Activated naive CD4-positive, alpha-beta T cell treated with anti-CD3 and anti-CD28 coated beads, Interleukin-2, amount 10 ng/mL, durations not matched to agents 7 days and 5 days (primary cell): Measurements from ENCODE around the gene GLIPR1L2.
"Not testable (repeated sequence)": the region's sequence is repeated elsewhere in the genome, so short reads cannot be mapped to it uniquely, and the experiment has no call there.

Experiments used
- CTCF ChIA-PET: fragments of 350-600 bp; sonication (Branson Sonifier 250); formaldehyde crosslinking; loops from one replicate; lab custom pipeline; 2021; ENCODE audit warnings: antibody characterized with exemption; lab: Charles Lee
- DNase-seq: peaks from one replicate; pipeline ENCODE4 v3.0.0-alpha.2; 2020
- H3K27ac Mint-ChIP-seq: one replicate; pipeline ENCODE4 v1.8.0; 2021; ENCODE audit warnings: mild to moderate bottlenecking, moderate library complexity, mixed read lengths
- H3K27me3 Mint-ChIP-seq: one replicate; pipeline ENCODE4 v1.8.0; 2021; ENCODE audit warnings: mild to moderate bottlenecking, mixed read lengths
- H3K36me3 Mint-ChIP-seq: one replicate; pipeline ENCODE4 v1.8.0; 2021; ENCODE audit warnings: mixed read lengths
- H3K4me1 Mint-ChIP-seq: one replicate; pipeline ENCODE4 v1.8.0; 2021; ENCODE audit warnings: mixed read lengths
- H3K4me3 Mint-ChIP-seq: one replicate; pipeline ENCODE4 v1.8.0; 2021; ENCODE audit warnings: mild to moderate bottlenecking, moderate library complexity, mixed read lengths
- H3K9me3 Mint-ChIP-seq: one replicate; pipeline ENCODE4 v1.8.0; 2021; ENCODE audit warnings: mixed read lengths

Gene GLIPR1L2

DNA sequence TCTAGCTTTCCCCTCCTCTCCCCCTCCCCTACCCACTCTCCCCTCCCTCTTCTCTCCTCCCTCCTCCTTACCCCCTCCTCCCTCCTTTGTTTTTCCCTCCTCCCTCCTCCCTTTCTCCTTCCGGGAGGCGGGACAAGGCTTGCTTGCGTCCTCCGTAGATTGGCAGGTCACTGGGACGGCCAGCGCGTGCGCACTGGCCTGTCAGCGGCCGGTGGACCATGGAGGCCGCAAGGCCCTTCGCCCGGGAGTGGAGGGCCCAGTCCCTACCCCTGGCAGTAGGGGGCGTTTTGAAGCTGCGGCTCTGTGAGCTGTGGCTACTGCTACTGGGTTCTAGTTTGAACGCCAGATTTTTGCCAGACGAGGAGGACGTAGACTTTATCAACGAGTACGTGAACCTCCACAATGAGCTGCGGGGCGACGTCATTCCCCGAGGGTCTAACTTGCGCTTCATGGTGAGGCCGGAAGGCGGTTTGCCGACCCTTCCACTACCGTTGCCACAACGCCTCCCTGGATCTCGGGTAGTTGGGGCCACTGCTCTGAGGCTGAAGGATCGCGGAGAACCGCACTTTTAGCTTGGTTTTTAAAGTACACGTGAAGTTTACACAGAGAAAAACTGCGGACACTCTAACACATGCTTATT, at the start of gene GLIPR1L2:
Gene GLIPR1L2, plus strand, starts transcription at position 191 of the 640 bp plus-strand sequence. Its CDS starts 28 bp downstream, at position 219.
- CTCF ChIA-PET = interaction anchor here (0.6 to 2.6 kb wide), 7 partner anchors 53 to 114 kb away, joined by 3 to 21 read pairs (median 6); partner anchors contain the start of genes GLIPR1 and GLIPR1L1
- peaks cover 38% of the 10 kb centered on the region for H3K4me1 Mint-ChIP-seq
- H3K36me3 Mint-ChIP-seq = no peaks in the 10 kb centered on the region

DNA sequence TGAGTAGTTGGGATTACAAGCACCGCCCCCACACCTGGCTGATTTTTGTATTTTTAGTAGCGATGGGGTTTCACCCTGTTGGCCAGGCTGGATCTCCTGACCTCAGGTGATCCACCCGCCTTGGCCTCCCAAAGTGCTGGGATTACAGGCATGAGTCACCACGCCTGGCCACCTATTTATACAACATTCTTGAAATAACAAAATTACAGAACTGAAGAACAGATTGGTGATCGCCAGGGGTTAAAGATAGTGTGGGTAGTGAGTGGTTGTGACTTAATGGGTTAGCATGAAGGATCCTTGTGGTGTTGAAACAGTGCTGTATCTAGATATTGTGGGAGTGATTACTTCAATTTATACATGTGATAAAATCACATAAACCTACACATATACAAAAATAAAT, 49.0 kb upstream of the GLIPR1L2 start:
- Mint-ChIP-seq H3K36me3 (no peaks in the 10 kb centered on the region), H3K4me3 (no peak overlapping the region), H3K9me3 (no peaks in the 10 kb centered on the region), H3K4me1 (peaks cover 14% of the 10 kb centered on the region), H3K27me3 (peaks cover 4% of the 10 kb centered on the region), H3K27ac (no peak overlapping the region)
- CTCF ChIA-PET = no interaction called here
- DNase-seq = no peak

More for the DNA sequence above, at the start of gene GLIPR1L2:
- no peaks in the 10 kb centered on the region for H3K9me3 Mint-ChIP-seq
- peak; percentile 89 for DNase-seq
- H3K27ac Mint-ChIP-seq = peak within 1 kb of the TSS; percentile 80
- peak within 1 kb of the TSS; percentile 85 for H3K4me3 Mint-ChIP-seq
- H3K27me3 Mint-ChIP-seq = no peaks in the 10 kb centered on the region

DNA sequence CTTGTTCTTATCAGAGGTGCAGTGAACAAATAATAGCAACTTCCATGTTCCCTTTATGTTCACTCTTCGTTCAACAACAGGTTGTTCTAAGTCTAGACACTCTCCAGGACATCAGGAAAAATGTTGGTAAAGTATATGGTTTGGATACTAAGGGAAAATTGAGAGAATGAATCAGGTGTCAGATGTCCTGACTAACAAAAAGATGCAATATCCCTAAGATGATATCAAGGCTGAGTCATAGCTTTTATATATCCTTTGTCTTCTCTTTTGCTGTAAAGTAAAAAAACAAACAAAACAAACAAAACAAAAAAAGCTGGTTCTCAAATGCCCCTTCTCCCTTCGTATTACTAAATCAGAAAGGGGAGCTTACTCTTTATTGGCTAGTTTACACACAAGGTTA, 45.4 kb upstream of the GLIPR1L2 start:
- DNase-seq = no peak
- no peaks in the 10 kb centered on the region for H3K9me3 Mint-ChIP-seq
- H3K27me3 Mint-ChIP-seq = peaks cover 10% of the 10 kb centered on the region
- no peaks in the 10 kb centered on the region for H3K36me3 Mint-ChIP-seq
- no peak overlapping the region for H3K27ac Mint-ChIP-seq
- H3K4me3 Mint-ChIP-seq = no peak overlapping the region
- H3K4me1 Mint-ChIP-seq = peaks cover 5% of the 10 kb centered on the region
- CTCF ChIA-PET = no interaction called here

DNA sequence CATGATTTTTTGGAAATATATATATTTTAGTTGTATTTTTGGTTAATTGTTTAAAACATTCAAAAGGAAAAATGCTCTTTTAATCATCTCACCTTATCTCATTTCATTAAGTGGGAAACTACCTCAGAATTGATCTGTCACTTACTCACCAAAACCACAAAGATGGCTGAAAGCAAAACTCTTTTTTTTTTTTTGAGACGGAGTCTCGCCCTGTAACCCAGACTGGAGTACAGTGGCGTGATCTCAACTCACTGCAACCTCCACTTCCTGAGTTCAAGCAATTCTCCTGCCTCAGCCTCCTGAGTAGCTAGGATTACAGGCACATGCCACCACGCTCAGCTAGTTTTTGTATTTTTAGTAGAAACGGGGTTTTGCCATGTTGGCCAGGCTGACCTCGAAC, 44.7 kb upstream of the GLIPR1L2 start:
- H3K27me3 Mint-ChIP-seq = peaks cover 10% of the 10 kb centered on the region
- H3K27ac Mint-ChIP-seq, H3K4me1 Mint-ChIP-seq, H3K9me3 Mint-ChIP-seq, DNase-seq, H3K36me3 Mint-ChIP-seq, H3K4me3 Mint-ChIP-seq: not testable (repeated sequence)
- CTCF ChIA-PET = interaction anchor here (1.0 kb wide), 1 partner anchor 12 kb away, joined by 3 read pairs; the partner anchor contains the start of gene GLIPR1L1

DNA sequence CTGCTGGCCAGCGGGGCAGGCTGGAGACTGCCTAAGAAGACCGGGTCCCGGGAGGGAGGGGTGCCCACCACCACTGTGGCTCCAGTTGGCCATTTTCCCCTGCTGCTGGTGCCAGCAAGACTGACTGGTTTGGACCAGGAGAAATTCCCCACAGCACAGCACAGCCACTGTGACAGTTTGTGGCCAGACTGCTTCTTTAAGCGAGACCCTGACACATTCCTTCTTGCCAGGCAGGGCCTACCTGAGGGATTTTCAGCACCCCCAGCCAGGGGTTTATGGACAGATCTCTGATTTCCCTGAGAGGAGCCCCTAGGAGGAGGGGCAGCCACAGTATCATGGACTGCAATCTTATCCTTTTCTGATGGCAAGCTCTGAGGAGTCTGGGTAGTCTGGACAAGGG, 40.9 kb upstream of the GLIPR1L2 start:
- no peak for DNase-seq
- peaks cover 9% of the 10 kb centered on the region for H3K4me1 Mint-ChIP-seq
- peaks cover 6% of the 10 kb centered on the region for H3K9me3 Mint-ChIP-seq
- no peaks in the 10 kb centered on the region for H3K36me3 Mint-ChIP-seq
- peaks cover 10% of the 10 kb centered on the region for H3K27me3 Mint-ChIP-seq
- no peak overlapping the region for H3K4me3 Mint-ChIP-seq
- H3K27ac Mint-ChIP-seq = no peak overlapping the region
- CTCF ChIA-PET = no interaction called here

DNA sequence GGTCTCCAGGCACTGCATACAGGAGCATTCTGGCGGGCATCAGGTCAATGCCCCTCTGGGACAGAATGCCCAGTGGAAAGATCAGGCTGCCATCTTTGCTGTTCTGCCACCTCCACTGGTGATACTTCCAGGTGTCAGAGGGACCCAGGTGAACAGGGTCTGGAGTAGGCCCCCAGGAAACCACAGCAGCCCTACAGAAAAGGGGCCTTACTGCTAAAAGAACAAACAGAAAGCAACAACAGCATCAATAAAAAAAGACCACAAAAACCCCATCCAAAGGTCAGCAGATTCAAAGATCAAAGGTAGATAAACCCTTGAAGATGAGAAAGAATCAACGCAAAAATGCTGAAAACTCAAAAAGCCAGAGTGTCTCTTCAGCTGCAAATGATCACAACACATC, 40.5 kb upstream of the GLIPR1L2 start:
- H3K9me3 Mint-ChIP-seq = peaks cover 10% of the 10 kb centered on the region
- no peak overlapping the region for H3K27ac Mint-ChIP-seq
- peaks cover 10% of the 10 kb centered on the region for H3K27me3 Mint-ChIP-seq
- peaks cover 9% of the 10 kb centered on the region for H3K4me1 Mint-ChIP-seq
- H3K36me3 Mint-ChIP-seq = no peaks in the 10 kb centered on the region
- no peak overlapping the region for H3K4me3 Mint-ChIP-seq
- DNase-seq = no peak
- CTCF ChIA-PET = interaction anchor here (0.6 kb wide), 1 partner anchor 439 kb away, joined by 3 read pairs; no protein-coding TSS in a partner anchor

DNA sequence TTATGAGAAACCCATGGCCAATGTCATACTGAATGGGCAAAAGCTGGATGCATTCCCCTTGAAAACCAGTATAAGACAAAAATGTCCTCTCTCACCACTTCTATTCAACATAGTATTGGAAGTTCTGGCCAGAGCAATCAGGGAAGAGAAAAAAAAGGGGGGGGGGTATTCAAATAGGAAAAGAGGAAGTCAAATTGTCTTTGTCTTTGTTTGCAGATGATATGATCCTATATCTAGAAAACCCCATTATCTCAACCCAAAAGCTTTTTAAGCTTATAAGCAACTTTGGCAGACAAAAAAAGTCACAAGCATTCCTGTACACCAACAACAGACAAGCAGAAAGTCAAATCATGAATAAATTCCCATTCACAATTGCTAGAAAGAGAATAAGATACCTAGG, 36.9 kb upstream of the GLIPR1L2 start:
- H3K9me3 Mint-ChIP-seq = peaks cover 10% of the 10 kb centered on the region
- peaks cover 6% of the 10 kb centered on the region for H3K27me3 Mint-ChIP-seq
- H3K4me1 Mint-ChIP-seq = peaks cover 6% of the 10 kb centered on the region
- DNase-seq = no peak
- no peak overlapping the region for H3K27ac Mint-ChIP-seq
- CTCF ChIA-PET = no interaction called here
- no peak overlapping the region for H3K4me3 Mint-ChIP-seq
- no peaks in the 10 kb centered on the region for H3K36me3 Mint-ChIP-seq

DNA sequence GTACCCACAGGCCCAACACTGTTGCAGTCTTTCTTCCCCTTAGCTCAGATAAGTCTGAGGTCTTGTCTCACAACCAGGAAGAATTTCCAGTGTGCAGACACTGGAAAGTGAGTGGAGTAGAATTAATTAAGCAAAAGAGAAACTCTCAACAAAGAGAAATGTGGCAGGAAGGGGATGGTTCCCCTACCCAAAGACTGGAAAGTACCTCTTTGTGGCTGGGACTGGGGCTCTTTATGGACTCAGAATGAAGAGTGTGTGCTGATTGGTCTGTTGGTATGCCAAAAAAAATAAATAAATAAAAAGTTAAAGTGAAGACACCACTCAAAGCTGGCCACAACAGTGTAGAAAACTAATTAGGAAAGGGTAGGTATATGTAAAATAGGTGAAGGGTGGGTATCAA, 30.0 kb upstream of the GLIPR1L2 start:
- no peak overlapping the region for H3K27ac Mint-ChIP-seq
- CTCF ChIA-PET = interaction anchor here (1.2 kb wide), 1 partner anchor 27 kb away, joined by 3 read pairs; the partner anchor contains the start of gene GLIPR1L1
- H3K4me1 Mint-ChIP-seq = no peaks in the 10 kb centered on the region
- H3K36me3 Mint-ChIP-seq = no peaks in the 10 kb centered on the region
- DNase-seq = no peak
- H3K27me3 Mint-ChIP-seq = no peaks in the 10 kb centered on the region
- H3K4me3 Mint-ChIP-seq = no peak overlapping the region
- no peaks in the 10 kb centered on the region for H3K9me3 Mint-ChIP-seq

DNA sequence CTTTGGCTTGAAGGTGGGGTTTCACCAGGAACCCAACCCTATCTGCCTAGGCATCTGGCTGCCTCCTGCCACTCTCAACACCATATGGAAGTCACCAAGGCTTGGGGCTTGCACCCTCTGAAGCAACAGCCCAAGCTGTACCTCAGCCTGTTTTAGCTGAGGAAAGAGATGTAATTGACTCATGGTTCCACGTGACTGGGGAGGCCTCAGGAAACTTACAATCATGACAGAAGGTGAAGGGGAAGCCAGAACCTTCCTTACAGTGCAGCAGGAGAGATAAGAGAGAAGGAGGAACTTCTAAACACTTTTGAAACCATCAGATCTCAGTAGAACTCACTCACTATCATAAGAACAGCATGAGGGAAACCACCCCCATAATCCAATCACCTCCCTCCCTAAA, 29.5 kb upstream of the GLIPR1L2 start:
- H3K27me3 Mint-ChIP-seq = no peaks in the 10 kb centered on the region
- H3K4me3 Mint-ChIP-seq = no peak overlapping the region
- CTCF ChIA-PET = interaction anchor here (1.2 kb wide), 1 partner anchor 27 kb away, joined by 3 read pairs; the partner anchor contains the start of gene GLIPR1L1
- no peak overlapping the region for H3K27ac Mint-ChIP-seq
- H3K4me1 Mint-ChIP-seq = no peaks in the 10 kb centered on the region
- no peaks in the 10 kb centered on the region for H3K36me3 Mint-ChIP-seq
- no peak for DNase-seq
- H3K9me3 Mint-ChIP-seq = no peaks in the 10 kb centered on the region

DNA sequence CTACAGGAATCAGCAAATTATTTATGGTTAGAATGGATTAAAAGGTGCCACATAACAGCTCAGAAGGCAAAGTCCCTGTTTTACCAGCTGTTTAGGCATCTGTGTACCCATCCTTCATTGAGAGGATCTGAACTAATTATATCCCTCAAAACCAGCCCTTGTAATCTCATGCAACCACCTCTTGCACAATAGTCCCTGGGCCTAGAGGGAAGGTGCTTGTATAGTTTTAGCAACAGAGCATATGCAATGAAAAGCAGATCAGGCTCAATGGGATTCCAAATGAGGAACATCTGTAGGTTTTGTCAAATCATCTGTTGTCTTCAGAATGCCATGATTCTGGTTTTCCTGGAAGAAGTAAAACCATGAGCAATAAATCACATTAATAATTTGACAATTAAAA, 26.0 kb upstream of the GLIPR1L2 start:
- Mint-ChIP-seq H3K27me3 (no peaks in the 10 kb centered on the region), H3K9me3 (no peaks in the 10 kb centered on the region), H3K36me3 (no peaks in the 10 kb centered on the region), H3K4me3 (no peak overlapping the region), H3K4me1 (no peaks in the 10 kb centered on the region), H3K27ac (no peak overlapping the region)
- DNase-seq = no peak
- CTCF ChIA-PET = no interaction called here

DNA sequence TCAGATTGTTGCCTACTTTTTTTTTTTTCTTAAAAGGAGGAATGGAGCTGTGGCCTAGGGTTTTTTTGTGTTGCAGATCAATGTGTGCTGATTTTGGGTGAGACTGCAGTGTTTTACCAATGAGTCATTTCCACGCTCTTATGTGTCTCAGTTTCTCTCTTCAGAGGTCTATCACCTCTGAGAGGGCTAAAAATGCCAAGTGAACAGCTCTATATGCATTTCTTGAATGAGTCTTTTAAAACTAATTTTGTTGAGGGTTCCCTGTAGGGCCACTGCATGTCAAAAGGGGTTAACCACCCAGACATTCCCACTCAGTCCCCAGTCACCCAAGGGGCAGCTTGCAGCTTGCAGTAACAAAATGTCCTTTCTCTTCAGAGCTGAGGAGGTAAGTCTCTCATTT, 24.3 kb upstream of the GLIPR1L2 start:
- H3K4me1 Mint-ChIP-seq = no peaks in the 10 kb centered on the region
- no peak overlapping the region for H3K4me3 Mint-ChIP-seq
- no peak overlapping the region for H3K27ac Mint-ChIP-seq
- no peaks in the 10 kb centered on the region for H3K9me3 Mint-ChIP-seq
- H3K27me3 Mint-ChIP-seq = no peaks in the 10 kb centered on the region
- DNase-seq = no peak
- CTCF ChIA-PET = no interaction called here
- no peaks in the 10 kb centered on the region for H3K36me3 Mint-ChIP-seq

DNA sequence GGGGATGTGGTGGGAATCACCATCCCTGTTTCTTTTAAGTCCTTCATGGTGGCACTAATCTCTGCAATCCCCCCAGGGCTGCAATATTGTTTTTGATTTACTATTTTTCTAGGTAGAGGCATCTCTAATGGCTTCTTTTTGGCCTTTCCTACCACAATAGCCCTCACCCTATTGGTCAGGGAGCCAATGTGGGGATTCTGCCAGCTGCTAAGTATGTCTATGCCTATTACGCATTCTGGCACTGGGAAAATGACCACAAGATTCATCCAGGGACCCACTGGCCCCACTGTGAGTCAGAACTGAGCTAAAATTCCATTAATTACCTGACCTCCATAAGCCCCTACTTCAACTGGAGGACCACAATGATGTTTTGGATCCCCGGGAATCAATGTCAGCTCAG, 15.9 kb upstream of the GLIPR1L2 start:
- H3K27ac Mint-ChIP-seq = no peak overlapping the region
- CTCF ChIA-PET = no interaction called here
- DNase-seq = no peak
- no peaks in the 10 kb centered on the region for H3K9me3 Mint-ChIP-seq
- no peaks in the 10 kb centered on the region for H3K4me1 Mint-ChIP-seq
- no peak overlapping the region for H3K4me3 Mint-ChIP-seq
- no peaks in the 10 kb centered on the region for H3K27me3 Mint-ChIP-seq
- H3K36me3 Mint-ChIP-seq = no peaks in the 10 kb centered on the region

DNA sequence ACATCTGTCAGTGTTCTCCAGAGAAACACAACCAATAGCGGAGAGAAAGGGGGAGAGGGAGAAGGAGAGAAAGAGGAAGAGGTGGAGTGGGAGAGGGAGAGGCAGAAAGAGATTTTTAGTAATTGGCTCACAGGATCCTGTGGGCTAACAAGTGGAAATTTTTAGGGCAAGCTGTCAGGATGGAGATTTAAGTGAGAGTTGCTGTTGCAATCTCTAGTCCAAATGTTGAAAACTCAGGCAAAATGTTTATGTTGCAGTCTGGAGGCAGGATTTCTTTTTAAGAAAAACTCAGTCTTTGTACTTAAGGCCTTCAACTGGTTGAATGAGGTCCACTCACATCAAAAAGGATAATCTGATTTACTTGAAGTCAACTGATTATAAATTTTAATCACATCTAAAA, 12.5 kb upstream of the GLIPR1L2 start:
- no peaks in the 10 kb centered on the region for H3K9me3 Mint-ChIP-seq
- no peak overlapping the region for H3K4me3 Mint-ChIP-seq
- no peaks in the 10 kb centered on the region for H3K27me3 Mint-ChIP-seq
- H3K27ac Mint-ChIP-seq = no peak overlapping the region
- DNase-seq = no peak
- CTCF ChIA-PET = no interaction called here
- no peaks in the 10 kb centered on the region for H3K4me1 Mint-ChIP-seq
- no peaks in the 10 kb centered on the region for H3K36me3 Mint-ChIP-seq

DNA sequence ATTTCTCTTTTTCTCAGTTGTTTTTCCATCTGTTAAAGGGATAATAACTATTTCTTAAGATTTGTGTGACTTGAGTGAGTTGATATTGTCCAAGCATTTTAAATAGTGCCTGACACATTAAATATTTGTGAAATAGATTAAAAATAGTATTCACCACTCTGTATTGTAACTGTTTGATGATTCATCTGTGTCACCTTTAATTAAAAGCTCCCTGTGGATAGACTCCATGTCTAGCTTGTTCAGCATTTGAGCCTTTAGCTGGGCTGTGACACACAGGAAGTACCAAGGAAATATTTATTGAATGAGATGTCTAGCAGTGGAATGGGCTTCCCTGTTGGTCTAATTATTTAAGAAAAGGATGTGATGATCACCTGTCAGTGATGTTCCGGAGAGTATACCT, 1.8 kb upstream of the GLIPR1L2 start:
- CTCF ChIA-PET = no interaction called here
- Mint-ChIP-seq H3K27me3 (no peaks in the 10 kb centered on the region), H3K4me1 (peaks cover 31% of the 10 kb centered on the region), H3K36me3 (no peaks in the 10 kb centered on the region), H3K9me3 (no peaks in the 10 kb centered on the region), H3K27ac (no peak overlapping the region), H3K4me3 (no peak overlapping the region)
- DNase-seq = no peak

DNA sequence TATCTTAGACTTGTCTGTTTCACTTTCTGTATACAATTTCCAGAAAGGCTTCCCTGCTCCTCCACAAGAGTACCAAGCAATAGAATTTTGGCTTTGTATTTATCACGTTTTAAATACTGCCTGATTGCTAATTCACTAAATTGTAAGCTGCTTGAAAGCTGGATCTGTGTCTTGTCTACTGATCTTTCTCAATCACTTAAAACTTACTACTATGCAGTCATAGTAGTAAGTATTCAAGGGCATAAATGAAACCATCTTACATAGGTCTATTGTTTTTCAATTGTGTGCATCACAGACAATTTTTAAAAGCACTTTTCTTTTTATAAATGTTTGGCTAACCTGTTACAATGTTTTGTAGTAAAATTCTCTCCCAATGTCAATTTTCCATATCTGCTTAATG, 1.2 kb upstream of the GLIPR1L2 start:
- Mint-ChIP-seq H3K27ac (no peak overlapping the region), H3K4me3 (peak overlapping the region; percentile 85), H3K27me3 (no peaks in the 10 kb centered on the region), H3K9me3 (no peaks in the 10 kb centered on the region), H3K36me3 (no peaks in the 10 kb centered on the region), H3K4me1 (peaks cover 31% of the 10 kb centered on the region)
- no peak for DNase-seq
- CTCF ChIA-PET = interaction anchor here (2.6 kb wide), 1 partner anchor 115 kb away, joined by 13 read pairs; no protein-coding TSS in a partner anchor
